Body of pancreas (tissue), 4 donors: Measurements from ENCODE around the gene HTT. TPM values are rescaled to one million over a fixed set of nuclear protein-coding genes. Genes with fewer than 3 reads are reported as not detected.
A peak's percentile ranks its signal among the peaks of the same experiment; 100 is the strongest.

ENCODE experiments used
- ATAC-seq: fragments of 150-250 bp; one replicate; pipeline ENCODE4 v1.9.1; 2016
- DNase-seq, 4 donors: peaks; one replicate each; pipeline ENCODE4 v3.0.0-alpha.2; 2019
- H3K27ac ChIP-seq, 4 donors: fragments of 200-600 bp; sonication (generic); 1 replicate in 3 of 4; 2 replicates in 1 of 4; pipeline versions ENCODE4 v1.5.1 to v1.6.1; 2016 to 2019; ENCODE audit warnings: mild to moderate bottlenecking in 1 of 4, mixed read lengths in 1 of 4, moderate library complexity in 1 of 4
- H3K27me3 ChIP-seq, 2 donors: fragments of 200-600 bp; sonication (generic); one replicate each; pipeline ENCODE4 v1.6.0; 2016; ENCODE audit warnings: mild to moderate bottlenecking in 1 of 2
- H3K36me3 ChIP-seq, 2 donors: fragments of 200-600 bp; sonication (generic); replicated peaks in 1 of 2; 2 replicates each; pipeline ENCODE4 v1.5.1; 2016; ENCODE audit warnings: low read depth in 2 of 2; ENCODE audit not compliant: insufficient read depth in 1 of 2
- H3K4me1 ChIP-seq: fragments of 200-600 bp; sonication (generic); one replicate; pipeline ENCODE4 v1.6.0; 2016
- H3K4me3 ChIP-seq, 2 donors: fragments of 200-600 bp; sonication (generic); 1 replicate in 1 of 2; 2 replicates in 1 of 2; pipeline ENCODE4 v1.5.1; 2016 to 2019
- H3K9me3 ChIP-seq, 3 donors: fragments of 200-600 bp; sonication (generic); 1 replicate in 2 of 3; 2 replicates in 1 of 3; pipeline ENCODE4 v1.5.1; 2016
- POLR2A ChIP-seq, 3 donors: fragments of 450-650 bp; IDR thresholded peaks; one replicate each; pipeline ENCODE4 v1.6.1; 2016; ENCODE audit warnings: antibody characterized with exemption in 3 of 3, mild to moderate bottlenecking in 2 of 3
- whole genome bisulfite sequencing, 2 donors: methylation state at CpG; one replicate each; pipeline ENCODE4 v1.1.5; 2017; 5-methylcytosine and 5-hydroxymethylcytosine counted together
- intact Hi-C: fragments of 100-400 bp; cut with DNase I; formaldehyde crosslinking; loops from one replicate; pipeline ENCODE4 v1.15.1; 2023
- total RNA-seq, 2 donors: library from RNA; depleted of rRNA; stranded (reverse); fragments of >200 nt; gene quantifications; one replicate each; pipeline ENCODE4 v1.1.0, GENCODE V29; 2016
- TF ChIP-seq, protein P1 (sequence below), 7 experiments: fragments of 450-650 bp in 4 of 7; fragments of 200-600 bp in 3 of 7; sonication (generic) in 3 of 7; IDR thresholded peaks; one replicate each; pipeline ENCODE4 v1.5.1; 2016 to 2019; ENCODE audit warnings: antibody characterized with exemption in 7 of 7

Gene HTT
- total RNA-seq, 2 donors from 2014 or later: 40.5 to 115 TPM

GRCh38 chr4:3247399-3248177, 173.1 kb downstream of the HTT start:
- H3K4me3 ChIP-seq: no peak overlapping the region
- intact Hi-C loops: no loop called here
- H3K36me3 ChIP-seq: no peaks in the 10 kb centered on the region
- H3K4me1 ChIP-seq: no peaks in the 10 kb centered on the region
- H3K9me3 ChIP-seq: no peaks in the 10 kb centered on the region
- no peak for TF ChIP-seq POLR2A (IDR thresholded peaks at IDR 0.05)
- TF ChIP-seq, protein P1, sequence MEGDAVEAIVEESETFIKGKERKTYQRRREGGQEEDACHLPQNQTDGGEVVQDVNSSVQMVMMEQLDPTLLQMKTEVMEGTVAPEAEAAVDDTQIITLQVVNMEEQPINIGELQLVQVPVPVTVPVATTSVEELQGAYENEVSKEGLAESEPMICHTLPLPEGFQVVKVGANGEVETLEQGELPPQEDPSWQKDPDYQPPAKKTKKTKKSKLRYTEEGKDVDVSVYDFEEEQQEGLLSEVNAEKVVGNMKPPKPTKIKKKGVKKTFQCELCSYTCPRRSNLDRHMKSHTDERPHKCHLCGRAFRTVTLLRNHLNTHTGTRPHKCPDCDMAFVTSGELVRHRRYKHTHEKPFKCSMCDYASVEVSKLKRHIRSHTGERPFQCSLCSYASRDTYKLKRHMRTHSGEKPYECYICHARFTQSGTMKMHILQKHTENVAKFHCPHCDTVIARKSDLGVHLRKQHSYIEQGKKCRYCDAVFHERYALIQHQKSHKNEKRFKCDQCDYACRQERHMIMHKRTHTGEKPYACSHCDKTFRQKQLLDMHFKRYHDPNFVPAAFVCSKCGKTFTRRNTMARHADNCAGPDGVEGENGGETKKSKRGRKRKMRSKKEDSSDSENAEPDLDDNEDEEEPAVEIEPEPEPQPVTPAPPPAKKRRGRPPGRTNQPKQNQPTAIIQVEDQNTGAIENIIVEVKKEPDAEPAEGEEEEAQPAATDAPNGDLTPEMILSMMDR (IDR thresholded peaks at IDR 0.05): no peak
- no peaks in the 10 kb centered on the region for H3K27me3 ChIP-seq
- DNase-seq (no peak), ATAC-seq (no peak)
- H3K27ac ChIP-seq: no peak overlapping the region
- 63 to 88% methylated on average over 2 to 20 of the region's 21 CpGs for WGBS, 2 donors

DNA sequence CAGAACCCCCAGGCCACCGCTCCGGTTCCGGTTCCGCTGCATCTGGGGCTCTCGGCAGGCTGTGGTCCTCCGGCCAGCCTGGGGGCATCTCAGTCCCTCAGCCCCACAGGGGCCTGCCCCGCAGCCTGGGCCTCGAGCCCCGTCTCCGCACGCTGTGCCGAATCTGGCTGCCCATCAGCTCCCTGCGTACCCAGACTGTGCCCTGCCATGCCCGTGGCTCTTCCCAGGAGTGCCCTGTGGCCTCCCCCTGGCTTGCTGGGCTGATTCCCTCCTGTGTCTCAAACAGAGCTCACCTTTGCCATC, 173.6 kb downstream of the HTT start:
- intact Hi-C loops: no loop called here
- no peaks in the 10 kb centered on the region for H3K4me1 ChIP-seq
- TF ChIP-seq, protein P1 (IDR thresholded peaks at IDR 0.05): no peak
- TF ChIP-seq POLR2A (IDR thresholded peaks at IDR 0.05): no peak
- DNase-seq: no peak
- H3K9me3 ChIP-seq: no peaks in the 10 kb centered on the region
- no peak overlapping the region for H3K4me3 ChIP-seq
- H3K27ac ChIP-seq: no peak overlapping the region
- ATAC-seq: no peak
- no peaks in the 10 kb centered on the region for H3K36me3 ChIP-seq
- 94% methylated on average over 8 of the region's 14 CpGs; no CpG with 5 or more reads in 1 of the 2 donors for WGBS, 2 donors
- H3K27me3 ChIP-seq: no peaks in the 10 kb centered on the region

DNA sequence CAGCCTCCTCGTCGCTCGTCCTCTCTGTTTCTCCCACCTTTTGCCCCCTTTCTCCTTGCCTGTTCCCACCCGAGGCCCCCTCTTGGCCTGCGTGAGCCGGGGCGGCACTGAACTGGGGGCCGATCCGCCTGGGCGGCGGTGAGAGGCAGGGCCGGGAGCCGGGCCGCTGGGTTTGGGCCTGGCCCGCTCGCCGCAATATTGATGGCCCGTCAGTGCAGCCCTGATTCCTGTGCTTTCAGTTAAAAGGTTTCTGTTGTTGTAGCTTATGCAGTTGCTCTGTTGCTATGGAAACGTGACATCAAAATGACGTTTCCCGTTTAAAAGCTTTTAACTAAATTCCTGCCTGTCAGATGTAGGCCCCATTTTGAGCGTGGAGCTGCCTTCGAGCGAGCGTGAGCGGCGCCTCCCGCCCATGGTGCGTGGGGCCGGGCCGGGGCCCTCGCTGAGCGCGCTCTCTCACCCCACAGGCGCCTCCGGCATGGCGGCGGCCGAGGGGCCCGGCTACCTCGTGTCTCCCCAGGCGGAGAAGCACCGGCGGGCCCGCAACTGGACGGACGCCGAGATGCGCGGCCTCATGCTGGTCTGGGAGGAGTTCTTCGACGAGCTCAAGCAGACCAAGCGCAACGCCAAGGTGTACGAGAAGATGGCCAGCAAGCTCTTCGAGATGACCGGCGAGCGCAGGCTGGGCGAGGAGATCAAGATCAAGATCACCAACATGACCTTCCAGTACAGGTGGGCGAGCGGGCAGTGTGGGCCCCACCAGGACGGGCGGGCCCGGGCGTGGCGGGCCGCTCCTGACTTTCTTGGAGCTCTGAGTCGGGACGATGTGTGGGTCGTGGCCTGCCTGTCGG, 174.6 kb downstream of the HTT start, which contains the start of gene MSANTD1:
Gene MSANTD1 (plus strand): TSS at position 349 of the 851 bp plus-strand sequence. CDS start 64 bp downstream, at position 413.
- Histone ChIP-seq H3K9me3 (no peaks in the 10 kb centered on the region), H3K27me3 (no peaks in the 10 kb centered on the region), H3K27ac (no peak within 1 kb of the TSS), H3K36me3 (no peaks in the 10 kb centered on the region), H3K4me1 (no peaks in the 10 kb centered on the region), H3K4me3 (no peak within 1 kb of the TSS)
- 91 to 96% methylated on average over 41 to 65 of the region's 72 CpGs for WGBS, 2 donors
- ATAC-seq (no peak), DNase-seq (peak in 1 of 4 donors; percentile 11)
- intact Hi-C loops: no loop called here
- TF ChIP-seq, protein P1 (IDR thresholded peaks at IDR 0.05): no peak
- TF ChIP-seq POLR2A (IDR thresholded peaks at IDR 0.05): no peak

GRCh38 chr4:3249711-3250437, 175.4 kb downstream of the HTT start:
- no peaks in the 10 kb centered on the region for H3K36me3 ChIP-seq
- intact Hi-C loops: no loop called here
- DNase-seq (peak in 2 of 4 donors; percentile 4 to 10), ATAC-seq (no peak)
- H3K4me3 ChIP-seq: no peak overlapping the region
- H3K27me3 ChIP-seq: no peaks in the 10 kb centered on the region
- WGBS, 2 donors: 84 to 91% methylated on average over 18 to 19 of the region's 20 CpGs
- TF ChIP-seq, protein P1 (IDR thresholded peaks at IDR 0.05): no peak
- TF ChIP-seq POLR2A (IDR thresholded peaks at IDR 0.05): no peak
- no peaks in the 10 kb centered on the region for H3K4me1 ChIP-seq
- H3K27ac ChIP-seq: no peak overlapping the region
- H3K9me3 ChIP-seq: no peaks in the 10 kb centered on the region
